Activated naive CD4-positive, alpha-beta T cell treated with anti-CD3 and anti-CD28 coated beads, Interleukin-2, amount 50 U/mL, for 16 hours (primary cell): ENCODE results near the gene TGM2.

Experiments used
- DNase-seq: peaks from one replicate; pipeline ENCODE4 v3.0.0-alpha.2; 2020

Gene TGM2

GRCh38 chr20:38141889-38142494 lies 23.1 kb downstream of the TGM2 start:
- DNase-seq, result no peak

DNA sequence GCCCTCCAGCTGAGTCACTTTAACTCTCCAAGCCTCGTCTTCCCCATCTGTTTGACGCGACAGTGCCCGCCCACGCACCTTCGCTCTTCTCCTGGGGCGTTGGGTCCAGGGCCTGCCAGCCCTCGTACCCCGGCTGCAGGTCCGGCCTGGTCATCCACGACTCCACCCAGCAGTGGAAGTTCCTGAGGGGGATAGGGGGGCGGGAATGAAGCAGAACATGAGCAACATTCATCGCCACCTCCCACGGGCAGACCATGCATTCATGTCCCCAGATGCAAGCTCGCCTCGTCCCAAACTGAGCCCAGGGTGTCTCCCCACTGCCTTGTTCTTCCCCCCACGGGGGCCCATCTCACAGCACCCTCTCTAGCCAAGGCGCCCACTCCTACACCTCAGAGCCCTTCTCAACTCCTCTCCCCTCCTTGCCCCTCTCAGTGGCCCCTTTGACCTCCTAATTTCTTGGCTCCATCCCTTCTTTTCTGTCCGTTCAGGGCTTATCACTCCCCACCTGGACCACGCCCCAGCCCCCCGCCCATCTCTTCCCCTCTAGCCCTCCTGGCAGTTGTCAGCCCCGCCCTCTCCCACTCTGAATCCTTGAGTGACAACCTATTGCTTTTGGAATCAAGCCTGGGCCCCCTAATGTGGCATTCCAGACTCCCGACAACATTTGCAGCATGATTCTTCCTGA lies 23.7 kb downstream of the TGM2 start:
- DNase-seq, result no peak

- DNase-seq, result no peak
These were observed 24.9 kb downstream of the TGM2 start for GRCh38 chr20:38139977-38140753.

DNA sequence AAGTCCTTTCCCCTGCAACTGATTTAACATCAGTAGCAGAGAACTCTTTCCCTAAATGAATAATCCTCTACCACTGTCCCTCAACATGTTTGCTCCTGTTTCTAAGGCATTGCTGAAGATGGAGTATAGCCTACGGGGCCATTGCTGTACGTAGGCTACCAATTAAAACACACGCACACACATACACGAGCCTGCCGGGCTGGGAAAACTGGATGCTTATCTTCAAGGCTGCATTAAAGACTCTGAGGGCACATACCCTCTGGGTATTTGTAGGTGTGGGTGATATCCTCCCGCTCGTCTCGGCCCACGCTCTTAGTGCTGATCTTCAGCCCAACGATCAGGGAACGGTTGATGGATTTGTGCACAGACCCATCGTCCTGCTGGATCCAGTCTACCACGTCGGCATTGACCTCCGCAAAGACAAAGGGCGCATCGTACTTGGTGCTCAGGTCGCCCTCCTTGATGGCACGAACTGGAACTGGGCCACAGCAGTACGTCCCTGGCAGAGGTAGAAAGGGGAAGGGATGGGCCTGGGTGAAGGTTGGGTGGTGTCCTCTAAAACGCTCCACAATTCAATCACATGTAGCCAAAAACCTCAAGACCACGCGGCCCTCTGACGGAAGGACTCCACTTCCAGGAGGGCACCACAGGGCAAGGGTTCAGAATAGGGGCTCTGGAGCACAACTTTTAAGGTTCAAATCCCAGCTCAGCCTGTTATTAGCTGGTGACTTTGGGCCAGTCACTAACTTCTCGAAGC lies 25.7 kb downstream of the TGM2 start:
- no peak for DNase-seq

- no peak for DNase-seq
These were observed 26.8 kb downstream of the TGM2 start for GRCh38 chr20:38138086-38138778.

DNA sequence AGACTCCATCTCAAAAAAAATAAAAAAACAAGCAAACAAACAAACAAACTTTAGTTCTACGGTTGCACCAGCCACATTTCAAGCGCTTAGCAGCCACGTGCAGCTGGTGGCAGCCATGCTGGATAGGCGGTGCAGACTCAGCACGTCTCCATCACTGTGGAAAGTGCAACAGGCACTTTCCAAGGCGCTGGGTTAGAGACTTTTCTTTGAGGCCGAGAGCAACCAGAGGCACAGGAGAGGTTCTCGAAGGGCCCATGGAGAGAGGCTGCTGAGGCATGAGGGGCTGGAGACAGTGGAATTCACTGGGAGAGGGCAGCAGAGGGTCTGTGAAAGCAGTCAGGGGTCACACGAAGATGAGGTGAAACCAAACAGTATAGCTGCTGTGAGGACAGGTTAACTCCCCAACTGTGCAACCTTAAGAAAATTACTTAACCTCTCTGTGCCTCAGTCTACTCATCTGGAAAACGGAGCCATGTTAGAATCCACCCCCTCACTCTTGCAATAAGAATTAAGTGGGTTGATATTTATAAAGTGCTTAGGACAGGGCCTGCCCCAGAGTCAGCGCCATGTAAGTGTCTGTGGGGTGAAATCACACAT lies 27.5 kb downstream of the TGM2 start:
- no peak for DNase-seq

DNA sequence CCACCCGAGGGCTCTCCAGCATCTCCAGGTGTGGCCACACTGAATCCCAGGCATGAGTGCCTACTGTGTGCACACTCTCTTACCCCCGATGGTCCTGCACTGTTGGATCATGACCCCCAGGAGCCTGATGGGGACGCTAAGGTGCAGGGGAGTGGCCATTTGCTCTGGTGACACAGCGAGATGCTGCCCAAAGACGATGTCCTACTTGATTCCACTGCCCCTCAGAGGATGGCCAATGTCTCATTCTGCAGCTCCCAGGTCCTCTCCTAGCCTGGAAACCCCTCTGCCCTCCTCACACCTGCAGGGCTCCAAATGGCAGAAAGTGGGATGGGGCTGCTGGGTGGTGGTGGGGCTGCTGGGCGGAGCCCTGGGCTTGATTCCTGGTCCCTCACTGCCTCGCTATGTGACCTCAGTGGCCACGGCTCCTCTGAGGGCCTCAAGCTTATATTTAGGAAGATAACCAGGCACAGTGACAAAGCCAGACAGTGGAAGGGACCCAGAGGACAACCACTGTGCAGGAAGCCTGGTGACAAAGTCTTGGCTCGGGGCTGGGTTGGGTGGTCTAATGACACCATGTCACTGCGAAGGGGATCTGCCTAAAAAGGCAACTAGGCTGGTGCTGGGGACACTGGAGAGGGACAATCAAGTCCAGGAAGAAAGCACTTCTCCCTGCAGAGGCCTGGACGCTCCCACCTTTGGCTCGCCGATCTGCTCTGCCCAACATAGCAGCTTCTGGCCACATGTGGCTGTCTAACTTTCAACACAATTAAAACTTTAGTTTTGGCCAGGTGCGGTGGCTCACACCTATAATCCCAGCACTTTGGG lies 28.4 kb downstream of the TGM2 start:
- no peak for DNase-seq

- no peak for DNase-seq
These were observed 29.2 kb downstream of the TGM2 start for GRCh38 chr20:38135651-38136420.

- no peak for DNase-seq
These were observed 29.8 kb downstream of the TGM2 start for GRCh38 chr20:38135271-38135650.

DNA sequence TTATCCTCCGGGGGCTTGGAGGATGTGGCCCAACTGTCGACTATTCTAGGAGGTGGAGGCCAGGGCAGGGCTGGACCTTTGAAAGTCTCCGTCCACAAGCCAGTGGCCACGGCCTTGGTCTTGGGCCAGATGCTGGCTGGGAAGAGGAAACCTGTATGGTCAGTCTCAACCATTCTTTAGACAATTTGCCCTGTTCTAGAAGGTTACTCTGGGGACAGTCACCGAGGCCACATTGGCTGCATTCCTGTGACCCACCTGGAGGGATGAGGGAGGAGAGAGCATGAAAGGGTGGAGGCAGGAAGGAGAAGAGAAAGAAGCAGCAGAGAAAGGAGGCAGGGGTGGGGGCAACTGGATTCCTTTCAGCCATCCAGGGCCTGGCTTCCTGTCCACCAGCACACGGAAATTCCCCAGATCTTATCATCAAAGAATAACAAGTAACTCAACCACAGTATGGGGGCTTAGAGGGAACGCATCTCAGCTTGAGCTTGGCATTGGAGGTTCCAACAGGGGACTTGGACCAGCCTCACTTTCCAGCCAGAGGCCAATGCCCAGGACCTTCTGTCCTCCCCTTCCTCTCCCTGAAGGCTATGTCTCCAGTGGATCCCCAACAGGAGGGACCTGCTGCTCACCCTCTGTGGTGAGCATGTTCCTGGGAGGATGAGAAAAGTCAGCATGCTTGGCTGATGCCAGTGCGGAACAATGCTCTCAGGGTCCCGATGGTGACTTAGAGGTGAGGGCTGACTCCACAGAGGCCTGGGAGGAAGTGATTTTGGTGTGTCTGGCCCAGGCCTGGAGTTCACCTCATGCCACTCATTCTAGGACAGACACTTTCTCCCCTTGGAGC lies 30.4 kb downstream of the TGM2 start:
- no peak for DNase-seq

DNA sequence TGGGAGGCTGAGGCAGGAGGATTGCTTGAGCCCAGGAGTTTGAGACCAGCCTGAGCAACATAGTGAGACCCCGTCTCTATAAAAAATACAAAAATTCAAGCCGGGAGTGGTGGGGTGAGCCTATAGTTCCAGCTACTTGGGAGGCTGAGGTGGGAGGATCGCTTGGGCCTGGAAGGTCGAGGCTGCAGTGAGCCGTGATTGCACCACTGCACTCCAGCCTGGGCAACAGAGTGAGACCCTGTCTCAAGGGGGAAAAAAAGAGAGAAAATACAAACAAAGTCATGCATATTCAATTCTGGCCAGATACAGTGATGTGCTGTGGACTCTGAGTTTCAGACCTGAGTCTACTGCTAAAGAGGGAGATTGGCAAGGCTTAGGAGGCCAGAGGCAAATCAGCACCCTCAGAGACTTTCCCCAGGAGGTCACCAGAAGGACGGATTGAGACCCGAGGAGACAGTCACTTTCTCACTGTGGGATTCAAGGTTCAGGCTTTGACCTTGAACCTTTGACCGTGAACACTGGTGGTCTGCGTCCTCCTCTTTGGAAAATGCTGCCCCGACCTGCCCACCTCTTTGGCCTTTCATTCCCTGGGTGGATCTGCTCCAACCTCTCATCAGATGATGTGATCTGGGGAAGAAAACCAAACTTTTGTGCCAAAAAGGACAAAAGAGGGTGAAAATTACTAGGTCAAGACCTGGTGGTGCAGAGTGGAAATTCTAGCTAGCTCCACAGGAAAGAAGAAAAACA lies 31.2 kb downstream of the TGM2 start:
- DNase-seq, result no peak

DNA sequence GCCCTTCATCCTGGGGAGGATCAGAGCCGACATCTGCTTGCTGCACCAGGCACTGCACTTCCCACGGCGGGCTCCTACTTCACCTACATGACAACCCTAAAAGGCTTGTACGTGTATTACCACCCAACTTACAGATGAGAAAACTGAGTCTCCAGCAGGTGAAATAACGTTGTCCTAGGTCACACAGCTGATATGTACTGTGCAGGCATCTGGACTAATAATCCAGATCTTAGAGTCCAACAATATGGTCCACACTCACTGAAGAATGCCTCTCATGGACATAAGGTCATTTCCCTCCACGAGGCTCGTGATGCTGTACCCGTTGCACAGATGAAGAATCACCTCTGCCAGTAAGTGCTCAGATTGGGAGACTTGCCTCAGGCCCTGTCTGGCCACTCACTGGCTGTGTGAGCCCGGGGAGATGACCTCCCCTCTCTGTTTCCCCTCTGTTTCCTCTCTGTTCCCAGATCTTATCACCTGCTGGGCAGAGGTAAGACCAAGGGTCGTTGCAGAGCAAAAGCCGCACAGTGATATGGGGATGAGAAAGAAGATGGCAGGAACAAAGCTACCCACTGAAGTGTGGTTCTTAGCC lies 32.1 kb downstream of the TGM2 start:
- no peak for DNase-seq

- no peak for DNase-seq
These were observed 32.7 kb downstream of the TGM2 start for GRCh38 chr20:38132156-38132909.

DNA sequence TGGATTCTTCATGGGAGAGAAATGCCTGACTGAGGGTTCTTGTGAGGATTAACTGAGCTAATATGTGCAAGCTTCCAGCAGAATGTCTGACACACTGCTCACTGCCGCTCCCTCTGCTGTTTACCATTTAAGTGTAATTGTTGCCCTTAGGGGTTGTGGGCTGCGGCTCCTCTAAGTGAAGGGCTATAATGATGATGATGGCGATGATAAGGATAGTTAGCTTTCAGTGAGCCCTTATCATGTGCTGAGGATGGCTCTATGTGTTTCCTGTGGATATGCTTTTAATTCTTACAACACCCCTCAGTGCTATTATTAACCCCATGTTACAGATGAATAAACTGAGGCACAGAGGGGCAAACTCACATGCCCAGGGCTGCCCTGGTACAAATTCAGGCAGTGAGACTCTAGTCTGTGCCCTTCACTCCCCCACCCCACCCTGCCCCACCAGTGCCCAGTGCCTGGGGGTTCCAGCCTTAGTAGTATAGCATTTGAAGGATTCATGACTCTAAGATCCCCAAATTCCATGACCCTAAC lies 33.4 kb downstream of the TGM2 start:
- DNase-seq, result no peak

GRCh38 chr20:38130687-38131587 lies 34.1 kb downstream of the TGM2 start:
- DNase-seq, result no peak

GRCh38 chr20:38129893-38130609 lies 35.0 kb downstream of the TGM2 start:
- no peak for DNase-seq
